ENCODE measurements around the gene DEFB131B. TPM values are rescaled to one million over a fixed set of nuclear protein-coding genes. Genes with fewer than 3 reads are reported as not detected.
"Not testable (repeated sequence)": the region's sequence is repeated elsewhere in the genome, so short reads cannot be mapped to it uniquely, and the experiment has no call there.

DEFB131B gene
- not detected in 2 replicates for total RNA-seq (2014; rRNA removed; shearing (Covaris generic))
- not detected in 2 replicates for polyA plus RNA-seq (2015; cell fraction: cytosol; rRNA removed)
- polyA plus RNA-seq (2015; cell fraction: nucleus; rRNA removed), result not detected in 2 replicates

GRCh38 chr11:71878059-71878458 is at the start of gene DEFB131B:
Gene DEFB131B (plus strand): TSS chr11:71878453. CDS start chr11:71878453, 0 bp downstream.
- in situ Hi-C loops (cut with HindIII; ENCODE audit: low pct_unique_long_range_greater_than_20kb, low sequenced_read_pairs); DNase-seq (ENCODE audit: low read depth, low spot score): not testable (repeated sequence)

- in situ Hi-C loops (cut with HindIII; ENCODE audit: low pct_unique_long_range_greater_than_20kb, low sequenced_read_pairs); DNase-seq (ENCODE audit: low read depth, low spot score): not testable (repeated sequence)
Observed at GRCh38 chr11:71829247-71829646, 49.0 kb upstream of the DEFB131B start.

- DNase-seq (ENCODE audit: low read depth, low spot score); in situ Hi-C loops (cut with HindIII; ENCODE audit: low pct_unique_long_range_greater_than_20kb, low sequenced_read_pairs): not testable (repeated sequence)
Observed at GRCh38 chr11:71829686-71830085, 48.6 kb upstream of the DEFB131B start.

- in situ Hi-C loops (cut with HindIII; ENCODE audit: low pct_unique_long_range_greater_than_20kb, low sequenced_read_pairs); DNase-seq (ENCODE audit: low read depth, low spot score): not testable (repeated sequence)
Observed at GRCh38 chr11:71832811-71833210, 45.4 kb upstream of the DEFB131B start, which contains the start of gene DEFB108B. Gene DEFB108B (plus strand): TSS chr11:71833200. CDS start chr11:71833200, 0 bp downstream.

- DNase-seq (ENCODE audit: low read depth, low spot score); in situ Hi-C loops (cut with HindIII; ENCODE audit: low pct_unique_long_range_greater_than_20kb, low sequenced_read_pairs): not testable (repeated sequence)
Observed at GRCh38 chr11:71842720-71843119, 35.5 kb upstream of the DEFB131B start.

- DNase-seq (ENCODE audit: low read depth, low spot score); in situ Hi-C loops (cut with HindIII; ENCODE audit: low pct_unique_long_range_greater_than_20kb, low sequenced_read_pairs): not testable (repeated sequence)
Observed at GRCh38 chr11:71843355-71843754, 34.9 kb upstream of the DEFB131B start.

- in situ Hi-C loops (cut with HindIII; ENCODE audit: low pct_unique_long_range_greater_than_20kb, low sequenced_read_pairs), result no loop called here
- DNase-seq (ENCODE audit: low read depth, low spot score), result no peak
Observed at GRCh38 chr11:71843858-71844257, 34.4 kb upstream of the DEFB131B start.

- DNase-seq (ENCODE audit: low read depth, low spot score); in situ Hi-C loops (cut with HindIII; ENCODE audit: low pct_unique_long_range_greater_than_20kb, low sequenced_read_pairs): not testable (repeated sequence)
Observed at GRCh38 chr11:71853895-71854294, 24.4 kb upstream of the DEFB131B start.

- DNase-seq (ENCODE audit: low read depth, low spot score); in situ Hi-C loops (cut with HindIII; ENCODE audit: low pct_unique_long_range_greater_than_20kb, low sequenced_read_pairs): not testable (repeated sequence)
Observed at GRCh38 chr11:71855880-71856279, 22.4 kb upstream of the DEFB131B start.

GRCh38 chr11:71860835-71861234 is 17.4 kb upstream of the DEFB131B start:
- in situ Hi-C loops (cut with HindIII; ENCODE audit: low pct_unique_long_range_greater_than_20kb, low sequenced_read_pairs); DNase-seq (ENCODE audit: low read depth, low spot score): not testable (repeated sequence)

- in situ Hi-C loops (cut with HindIII; ENCODE audit: low pct_unique_long_range_greater_than_20kb, low sequenced_read_pairs), result not testable (repeated sequence)
Observed at GRCh38 chr11:71863978-71864627, 14.2 kb upstream of the DEFB131B start.

GRCh38 chr11:71867209-71867608 is 11.0 kb upstream of the DEFB131B start:
- in situ Hi-C loops (cut with HindIII; ENCODE audit: low pct_unique_long_range_greater_than_20kb, low sequenced_read_pairs), result not testable (repeated sequence)
- DNase-seq (ENCODE audit: low read depth, low spot score), result peak; percentile 77

More at GRCh38 chr11:71863978-71864627, 14.2 kb upstream of the DEFB131B start:
- DNase-seq (ENCODE audit: low read depth, low spot score), result peak; percentile 95

- DNase-seq (ENCODE audit: low read depth, low spot score); in situ Hi-C loops (cut with HindIII; ENCODE audit: low pct_unique_long_range_greater_than_20kb, low sequenced_read_pairs): not testable (repeated sequence)
Observed at GRCh38 chr11:71869931-71870330, 8.3 kb upstream of the DEFB131B start.

- in situ Hi-C loops (cut with HindIII; ENCODE audit: low pct_unique_long_range_greater_than_20kb, low sequenced_read_pairs); DNase-seq (ENCODE audit: low read depth, low spot score): not testable (repeated sequence)
Observed at GRCh38 chr11:71870661-71871060, 7.6 kb upstream of the DEFB131B start.

GRCh38 chr11:71876262-71876661 is 2.0 kb upstream of the DEFB131B start:
- not testable (repeated sequence) for DNase-seq (ENCODE audit: low read depth, low spot score)

GRCh38 chr11:71885806-71886205 is 7.6 kb downstream of the DEFB131B start:
- in situ Hi-C loops (cut with HindIII; ENCODE audit: low pct_unique_long_range_greater_than_20kb, low sequenced_read_pairs); DNase-seq (ENCODE audit: low read depth, low spot score): not testable (repeated sequence)

More at GRCh38 chr11:71876262-71876661, 2.0 kb upstream of the DEFB131B start:
- in situ Hi-C loops (cut with HindIII; ENCODE audit: low pct_unique_long_range_greater_than_20kb, low sequenced_read_pairs), result not testable (repeated sequence)

GRCh38 chr11:71888335-71889010 is 10.2 kb downstream of the DEFB131B start:
- in situ Hi-C loops (cut with HindIII; ENCODE audit: low pct_unique_long_range_greater_than_20kb, low sequenced_read_pairs), result not testable (repeated sequence)
- peak; percentile 62 for DNase-seq (ENCODE audit: low read depth, low spot score)

- in situ Hi-C loops (cut with HindIII; ENCODE audit: low pct_unique_long_range_greater_than_20kb, low sequenced_read_pairs); DNase-seq (ENCODE audit: low read depth, low spot score): not testable (repeated sequence)
Observed at GRCh38 chr11:71889181-71889872, 11.1 kb downstream of the DEFB131B start.
